Measurements from ENCODE around the gene HAX1.
"Not testable (repeated sequence)": the region's sequence is repeated elsewhere in the genome, so short reads cannot be mapped to it uniquely, and the experiment has no call there.

The HAX1 gene

DNA sequence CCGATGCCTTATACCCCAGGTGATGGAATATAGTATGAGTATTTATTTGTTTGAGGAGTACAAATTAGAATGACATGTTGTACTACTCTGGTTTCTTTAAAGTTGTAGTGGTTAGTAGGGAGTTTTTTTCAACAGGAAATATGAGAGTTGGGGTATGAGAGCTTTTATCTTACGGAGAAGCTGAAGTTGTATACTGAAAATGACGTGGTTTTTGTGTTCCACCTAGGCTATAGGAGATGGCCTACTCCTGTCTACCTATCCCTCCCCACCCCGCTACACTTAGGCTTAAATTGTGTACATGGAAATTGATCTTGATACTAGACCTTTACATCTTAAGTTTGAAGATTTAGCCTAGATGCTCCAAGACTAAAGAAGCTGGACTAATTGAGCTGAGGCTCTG, 6.8 kb upstream of the HAX1 start:
- Histone ChIP-seq H4K20me1 (peaks cover 36 to 73% (median 58%) of the 10 kb centered on the region in 11 experiments; a peak in 21 of 22 replicates), H3K9me3 (replicated peaks in 1 of 11) (no peaks in the 10 kb centered on the region), H3K4me1 (peaks cover 0 to 7% (median 0%) of the 10 kb centered on the region in 10 experiments; a peak in 7 of 20 replicates), H3K36me3 (peaks cover 96 to 100% (median 100%) of the 10 kb centered on the region in 11 experiments), H3K27ac (no peak overlapping the region), H3K27me3 (no peaks in the 10 kb centered on the region), H3K4me3 (no peak overlapping the region), H3K4me2 (no peak overlapping the region), H3K9ac (no peak overlapping the region)
- TF ChIP-seq Cebpa-rat (IDR thresholded peaks at IDR 0.05): no peak

- Histone ChIP-seq H3K27me3 (no peaks in the 10 kb centered on the region), H3K4me3 (peak overlapping the region in 1 of 10 experiments; percentile 84; a peak in 1 of 20 replicates), H3K4me2 (peak overlapping the region; percentile 71 to 95 (median 83); a peak in 19 of 22 replicates), H3K36me3 (peaks cover 63 to 80% (median 72%) of the 10 kb centered on the region in 11 experiments), H4K20me1 (peaks cover 0 to 25% (median 7%) of the 10 kb centered on the region in 11 experiments; a peak in 8 of 22 replicates), H3K27ac (peak overlapping the region in 9 of 11 experiments; percentile 55 to 89 (median 84); a peak in 16 of 22 replicates), H3K9me3 (replicated peaks in 1 of 11) (no peaks in the 10 kb centered on the region), H3K9ac (peak overlapping the region in 10 of 11 experiments; percentile 86 to 92 (median 88); a peak in 11 of 22 replicates), H3K4me1 (peaks cover 23 to 37% (median 29%) of the 10 kb centered on the region in 10 experiments)
- TF ChIP-seq Cebpa-rat (IDR thresholded peaks at IDR 0.05): no peak
Observed at GRCh38 chr1:154270833-154271232, 1.6 kb upstream of the HAX1 start.

GRCh38 chr1:154272999-154273563, 652 bp downstream of the HAX1 start:
- H3K36me3 ChIP-seq: peaks cover 49 to 75% (median 61%) of the 10 kb centered on the region in 11 experiments
- H3K9ac ChIP-seq: peak overlapping the region; percentile 86 to 92 (median 88)
- H3K9me3 ChIP-seq (replicated peaks in 1 of 11): no peaks in the 10 kb centered on the region
- H3K27ac ChIP-seq: peak overlapping the region; percentile 78 to 90 (median 86)
- peaks cover 0 to 14% (median 0%) of the 10 kb centered on the region in 11 experiments; a peak in 1 of 22 replicates for H4K20me1 ChIP-seq
- peak overlapping the region; percentile 87 to 96 (median 89) for H3K4me2 ChIP-seq
- H3K4me1 ChIP-seq: peaks cover 23 to 37% (median 29%) of the 10 kb centered on the region in 10 experiments
- H3K4me3 ChIP-seq: peak overlapping the region; percentile 77 to 93 (median 84)
- H3K27me3 ChIP-seq: no peaks in the 10 kb centered on the region
- peak in 1 of 11 experiments; percentile 43; a peak in 3 of 22 replicates for TF ChIP-seq Cebpa-rat (IDR thresholded peaks at IDR 0.05)

DNA sequence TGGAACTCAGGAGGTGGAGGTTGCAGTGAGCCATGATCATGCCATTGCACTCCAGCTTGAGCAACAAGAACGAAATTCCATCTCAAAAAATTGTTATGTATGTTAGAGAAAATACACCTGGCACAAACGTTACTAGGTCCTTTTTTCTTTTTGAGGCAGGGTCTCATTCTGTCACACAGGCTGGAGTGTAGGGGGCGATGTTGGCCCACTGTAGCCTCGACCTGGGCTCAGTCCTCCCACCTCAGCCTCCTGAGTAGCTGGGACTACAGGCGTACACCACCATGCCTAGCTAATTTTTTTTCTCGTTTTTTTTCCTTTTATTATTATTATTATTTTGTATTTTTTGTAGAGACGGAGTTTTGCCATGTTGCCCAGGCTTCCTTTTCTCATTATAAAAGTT, 4.4 kb downstream of the HAX1 start:
- H3K9me3 ChIP-seq (replicated peaks in 1 of 11): no peaks in the 10 kb centered on the region
- H3K36me3 ChIP-seq: peaks cover 20 to 46% (median 29%) of the 10 kb centered on the region in 11 experiments
- H3K27ac ChIP-seq: no peak overlapping the region
- TF ChIP-seq Cebpa-rat (IDR thresholded peaks at IDR 0.05): no peak
- H4K20me1 ChIP-seq: no peaks in the 10 kb centered on the region
- no peak overlapping the region for H3K4me2 ChIP-seq
- H3K27me3 ChIP-seq: no peaks in the 10 kb centered on the region
- no peak overlapping the region for H3K4me3 ChIP-seq
- H3K4me1 ChIP-seq: peaks cover 12 to 18% (median 16%) of the 10 kb centered on the region in 10 experiments
- no peak overlapping the region for H3K9ac ChIP-seq

DNA sequence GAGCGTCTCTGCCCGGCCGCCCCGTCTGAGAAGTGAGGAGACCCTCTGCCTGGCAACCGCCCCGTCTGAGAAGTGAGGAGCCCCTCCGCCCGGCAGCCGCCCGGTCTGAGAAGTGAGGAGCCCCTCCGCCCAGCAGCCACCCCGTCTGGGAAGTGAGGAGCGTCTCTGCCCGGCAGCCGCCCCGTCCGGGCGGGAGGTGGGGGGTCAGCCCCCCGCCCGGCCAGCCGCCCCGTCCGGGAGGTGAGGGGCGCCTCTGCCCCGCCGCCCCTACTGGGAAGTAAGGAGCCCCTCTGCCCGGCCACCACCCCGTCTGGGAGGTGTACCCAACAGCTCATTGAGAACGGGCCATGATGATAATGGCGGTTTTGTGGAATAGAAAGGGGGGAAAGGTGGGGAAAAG, 15.2 kb downstream of the HAX1 start:
- H3K27me3 ChIP-seq, H3K4me1 ChIP-seq, H3K4me2 ChIP-seq, H3K27ac ChIP-seq, H3K9ac ChIP-seq, H3K4me3 ChIP-seq, H3K36me3 ChIP-seq, H4K20me1 ChIP-seq: not testable (repeated sequence)
- H3K9me3 ChIP-seq (replicated peaks in 1 of 11): peaks cover 0 to 17% (median 4%) of the 10 kb centered on the region in 11 experiments; a peak in 6 of 22 replicates

- no peak overlapping the region for H3K9ac ChIP-seq
- no peak overlapping the region for H3K27ac ChIP-seq
- H3K9me3 ChIP-seq (replicated peaks in 1 of 11): peaks cover 0 to 25% (median 6%) of the 10 kb centered on the region in 11 experiments; a peak in 11 of 22 replicates
- TF ChIP-seq Cebpa-rat (IDR thresholded peaks at IDR 0.05): no peak
- no peaks in the 10 kb centered on the region for H3K27me3 ChIP-seq
- H3K4me3 ChIP-seq: no peak overlapping the region
- H3K4me1 ChIP-seq: no peaks in the 10 kb centered on the region
- no peaks in the 10 kb centered on the region for H4K20me1 ChIP-seq
- H3K36me3 ChIP-seq: no peaks in the 10 kb centered on the region
- no peak overlapping the region for H3K4me2 ChIP-seq
Observed at GRCh38 chr1:154288661-154289060, 16.2 kb downstream of the HAX1 start.

- no peaks in the 10 kb centered on the region; a peak in 1 of 22 replicates for H3K36me3 ChIP-seq
- peaks cover 20 to 48% (median 27%) of the 10 kb centered on the region in 11 experiments for H3K9me3 ChIP-seq (replicated peaks in 1 of 11)
- H3K27ac ChIP-seq: no peak overlapping the region
- TF ChIP-seq Cebpa-rat (IDR thresholded peaks at IDR 0.05): no peak
- no peaks in the 10 kb centered on the region for H3K4me1 ChIP-seq
- no peak overlapping the region for H3K4me2 ChIP-seq
- H3K27me3 ChIP-seq: no peaks in the 10 kb centered on the region
- no peak overlapping the region for H3K9ac ChIP-seq
- no peak overlapping the region for H3K4me3 ChIP-seq
- H4K20me1 ChIP-seq: no peaks in the 10 kb centered on the region
Observed at GRCh38 chr1:154290921-154291320, 18.5 kb downstream of the HAX1 start.

DNA sequence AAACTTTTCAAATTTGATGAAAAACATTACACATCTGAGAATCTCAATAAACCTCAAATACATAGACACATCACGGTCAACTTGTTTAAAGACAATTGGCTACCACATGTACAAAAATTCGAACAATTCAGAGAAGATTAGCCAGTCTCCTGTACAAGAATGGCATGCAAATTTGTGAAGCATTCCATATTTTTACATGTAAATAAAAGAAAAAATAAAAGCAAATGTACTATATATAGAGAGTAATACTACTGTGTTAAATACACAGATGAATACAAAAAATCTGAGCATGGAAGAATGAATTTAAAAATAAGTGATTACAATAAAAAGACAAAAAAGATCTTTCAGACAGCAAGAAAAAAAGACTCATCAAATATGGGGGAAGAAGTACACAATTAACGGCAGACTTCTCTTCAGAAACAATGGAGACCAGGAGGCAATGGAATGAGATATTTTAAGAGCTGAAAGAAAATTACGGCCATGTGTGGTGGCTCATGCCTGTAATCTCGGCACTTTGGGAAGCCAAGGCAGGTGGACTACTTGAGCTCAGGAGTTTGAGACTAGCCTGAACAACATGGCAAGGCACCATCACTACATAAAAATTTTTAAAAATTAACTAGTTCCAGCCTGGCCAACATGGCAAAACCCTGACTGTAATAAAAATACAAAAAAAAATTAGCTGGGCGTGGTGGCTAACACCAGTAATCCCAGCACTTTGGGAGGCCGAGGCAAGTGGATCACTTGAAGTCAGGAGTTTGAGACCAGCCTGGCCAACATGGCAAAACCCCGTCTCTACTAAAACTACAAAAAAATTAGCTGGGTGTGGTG, 23.2 kb downstream of the HAX1 start:
- H3K4me2 ChIP-seq: no peak overlapping the region
- H3K4me3 ChIP-seq: 0 out of 20 replicates have a peak overlapping the region, but pooled peaks of 1 of the 10 experiments have one; percentile 7
- no peak overlapping the region for H3K27ac ChIP-seq
- H3K9me3 ChIP-seq (replicated peaks in 1 of 11): peaks cover 23 to 50% (median 31%) of the 10 kb centered on the region in 11 experiments
- H3K27me3 ChIP-seq: no peaks in the 10 kb centered on the region
- no peak for TF ChIP-seq Cebpa-rat (IDR thresholded peaks at IDR 0.05)
- H4K20me1 ChIP-seq: no peaks in the 10 kb centered on the region
- H3K4me1 ChIP-seq: no peaks in the 10 kb centered on the region
- no peaks in the 10 kb centered on the region; a peak in 1 of 22 replicates for H3K36me3 ChIP-seq
- H3K9ac ChIP-seq: no peak overlapping the region

GRCh38 chr1:154301582-154301981, 29.2 kb downstream of the HAX1 start:
- Histone ChIP-seq H3K9me3 (replicated peaks in 1 of 11) (peaks cover 0 to 8% (median 4%) of the 10 kb centered on the region in 11 experiments; a peak in 11 of 22 replicates), H3K27me3 (no peaks in the 10 kb centered on the region), H3K4me2 (no peak overlapping the region), H3K4me1 (no peaks in the 10 kb centered on the region), H3K4me3 (no peak overlapping the region), H3K9ac (no peak overlapping the region), H3K27ac (no peak overlapping the region), H3K36me3 (no peaks in the 10 kb centered on the region), H4K20me1 (no peaks in the 10 kb centered on the region)
- no peak for TF ChIP-seq Cebpa-rat (IDR thresholded peaks at IDR 0.05)
